Stimulated activated CD4-positive, alpha-beta T cell treated with anti-CD3 and anti-CD28 coated beads, Interleukin-15, amount 100 ng/mL, for 1 hour (primary cell): ENCODE measurements around the gene LSM7.

Source experiments
- DNase-seq, 2 donors: peaks; one replicate each; pipeline ENCODE4 v3.0.0-alpha.2; 2020; ENCODE audit warnings: low read depth in 1 of 2, low spot score in 1 of 2

LSM7 gene

GRCh38 chr19:2325281-2326046 is 2.9 kb downstream of the LSM7 start:
- DNase-seq: no peak

- DNase-seq: no peak
Observed at GRCh38 chr19:2324220-2324948, 4.0 kb downstream of the LSM7 start.

- DNase-seq: no peak
Observed at GRCh38 chr19:2323707-2324106, 4.7 kb downstream of the LSM7 start.

- no peak for DNase-seq
Observed at GRCh38 chr19:2321565-2322283, 6.7 kb downstream of the LSM7 start.

- no peak for DNase-seq
Observed at GRCh38 chr19:2320939-2321338, 7.4 kb downstream of the LSM7 start.

- no peak for DNase-seq
Observed at GRCh38 chr19:2320049-2320448, 8.3 kb downstream of the LSM7 start.

- no peak for DNase-seq
Observed at GRCh38 chr19:2319551-2319950, 8.8 kb downstream of the LSM7 start.

GRCh38 chr19:2318923-2319322 is 9.5 kb downstream of the LSM7 start:
- DNase-seq: no peak

GRCh38 chr19:2317756-2318155 is 10.6 kb downstream of the LSM7 start:
- no peak for DNase-seq

- DNase-seq: no peak
Observed at GRCh38 chr19:2317300-2317699, 11.1 kb downstream of the LSM7 start.

GRCh38 chr19:2315818-2316353 is 12.5 kb downstream of the LSM7 start:
- no peak for DNase-seq

- no peak for DNase-seq
Observed at GRCh38 chr19:2315121-2315817, 13.1 kb downstream of the LSM7 start.

- no peak for DNase-seq
Observed at GRCh38 chr19:2312820-2313501, 15.4 kb downstream of the LSM7 start.

- no peak for DNase-seq
Observed at GRCh38 chr19:2311093-2311492, 17.3 kb downstream of the LSM7 start.

- DNase-seq: no peak
Observed at GRCh38 chr19:2309734-2310362, 18.5 kb downstream of the LSM7 start.

- DNase-seq: no peak
Observed at GRCh38 chr19:2308114-2308556, 20.3 kb downstream of the LSM7 start, which contains the start of gene LINGO3. Gene LINGO3 (minus strand): TSS chr19:2308154. CDS start chr19:2291776, 16,378 bp downstream.

- DNase-seq: no peak
Observed at GRCh38 chr19:2307518-2308012, 20.8 kb downstream of the LSM7 start.

- no peak for DNase-seq
Observed at GRCh38 chr19:2306971-2307370, 21.4 kb downstream of the LSM7 start.

- DNase-seq: no peak
Observed at GRCh38 chr19:2306281-2306806, 22.0 kb downstream of the LSM7 start.
